Left renal cortex interstitium (tissue), 4 donors: ENCODE measurements around the gene MICU2. TPM values are rescaled to one million over a fixed set of nuclear protein-coding genes. Genes with fewer than 3 reads are reported as not detected.

Experiments
- DNase-seq, 4 donors: peaks; one replicate each; pipeline ENCODE4 v3.0.0-alpha.2; 2013; ENCODE audit warnings: low read depth in 4 of 4, low spot score in 2 of 4, missing footprints in 1 of 4
- polyA plus RNA-seq, 4 donors: library from polyadenylated mRNA; unstranded; fragments of 120-200 nt; gene quantifications; one replicate each; pipeline ENCODE4 v1.2.1, GENCODE V29; 2013; ENCODE audit not compliant: insufficient read length in 4 of 4

Gene MICU2
- polyA plus RNA-seq, 4 donors, result 83.6 to 126 (median 102) TPM

DNA sequence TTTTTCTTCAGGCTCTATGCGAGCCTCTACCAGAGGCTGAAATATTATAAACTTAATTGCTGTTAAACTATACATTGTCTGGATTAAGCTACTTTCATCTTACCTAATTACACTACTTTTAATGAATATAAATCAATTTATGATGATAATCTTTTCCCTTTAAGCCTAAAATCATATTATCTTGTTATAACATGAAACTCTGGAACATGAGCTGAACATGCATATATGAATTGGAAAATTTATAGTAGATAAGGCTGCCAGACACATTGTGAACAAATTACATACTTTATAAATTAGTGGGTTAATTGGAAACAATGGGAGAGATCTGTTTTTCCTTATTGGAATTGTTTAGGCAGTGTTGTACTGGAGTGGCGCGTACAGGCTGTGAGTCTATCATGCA, 99.6 kb downstream of the MICU2 start:
- no peak for DNase-seq

GRCh38 chr13:21501686-21502085, 102.3 kb downstream of the MICU2 start:
- no peak for DNase-seq

DNA sequence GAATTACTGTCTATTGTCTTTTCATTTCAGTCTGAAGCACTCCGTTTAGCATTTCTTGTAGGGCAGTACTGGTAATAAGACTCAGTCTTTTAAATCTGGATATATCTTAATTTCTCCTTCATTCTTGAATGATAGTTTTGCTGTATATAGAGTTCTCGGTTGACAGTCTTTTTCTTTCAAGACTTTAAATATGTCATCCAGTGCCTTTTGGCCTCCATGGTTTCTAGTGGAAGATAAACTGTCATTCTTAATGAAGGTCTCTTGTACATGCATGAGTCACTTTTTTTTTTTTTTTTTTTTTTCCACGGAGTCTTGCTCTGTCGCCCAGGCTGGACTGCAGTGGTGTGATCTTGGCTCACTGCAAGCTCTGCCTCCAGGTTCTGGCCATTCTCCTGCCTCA, 117.6 kb downstream of the MICU2 start:
- DNase-seq, result no peak

DNA sequence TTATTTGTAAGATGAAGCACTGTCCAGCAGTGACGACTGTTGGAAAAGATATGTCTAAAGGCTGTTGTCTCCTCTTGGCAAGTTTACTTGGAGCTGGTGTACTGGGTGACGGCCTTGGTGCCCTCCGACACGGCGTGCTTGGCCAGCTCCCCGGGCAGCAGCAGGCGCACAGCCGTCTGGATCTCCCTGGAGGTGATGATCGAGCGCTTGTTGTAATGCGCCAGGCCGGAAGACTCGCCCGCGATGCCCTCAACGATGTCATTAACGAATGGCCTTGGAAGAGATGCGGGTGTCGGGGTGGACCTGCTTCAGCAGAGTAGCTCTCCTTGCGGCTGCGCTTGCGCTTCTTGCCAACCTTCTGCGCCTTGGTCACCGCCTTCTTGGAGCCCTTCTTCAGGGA, 120.2 kb downstream of the MICU2 start:
- DNase-seq, result no peak

- DNase-seq, result no peak
These were observed 122.6 kb downstream of the MICU2 start for GRCh38 chr13:21481359-21481758.

DNA sequence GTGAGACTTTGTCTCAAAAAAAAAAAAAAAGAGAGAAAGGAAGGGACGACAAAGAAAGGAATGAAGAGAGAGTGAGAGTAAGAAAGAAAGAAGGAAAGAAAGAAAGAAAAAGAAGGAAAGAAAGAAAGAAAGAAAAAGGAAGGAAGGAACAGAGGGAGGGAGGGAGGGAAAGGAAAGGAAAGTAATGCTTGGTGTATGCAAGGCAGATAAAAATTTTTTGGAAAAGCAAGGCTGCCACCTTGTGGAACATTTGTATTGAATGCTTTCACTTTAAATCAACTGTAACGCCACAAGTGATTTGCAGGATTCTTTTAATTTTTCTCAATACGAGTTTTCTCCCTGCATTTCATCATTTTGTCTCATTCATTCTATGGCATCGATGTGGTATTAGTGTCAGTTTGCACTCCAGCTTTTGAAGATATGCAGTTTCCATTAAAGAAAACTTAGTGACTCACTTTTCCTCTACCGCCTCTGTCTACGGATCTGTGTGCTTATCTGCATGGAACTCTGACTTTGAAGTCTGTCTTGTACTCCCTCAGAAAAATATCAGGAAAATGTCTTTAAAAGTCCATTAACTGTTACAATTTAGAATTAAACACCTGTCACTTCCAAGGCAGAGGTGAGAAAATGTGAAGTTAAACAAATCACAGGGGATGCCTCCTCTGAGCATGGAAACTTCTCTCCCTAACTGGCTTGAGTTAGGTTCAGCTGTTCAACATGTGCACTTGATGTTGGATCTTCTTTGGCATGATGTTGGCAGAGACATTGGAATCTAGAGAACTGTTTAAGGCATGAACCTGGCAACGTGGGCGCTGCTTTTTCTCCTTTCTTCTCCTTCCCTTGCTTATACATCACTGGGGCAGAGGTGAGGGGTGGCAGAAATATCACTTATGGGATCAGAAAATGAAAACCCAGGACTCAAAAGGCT, 124.8 kb downstream of the MICU2 start:
- peak; percentile 47 to 77 (median 56) for DNase-seq

DNA sequence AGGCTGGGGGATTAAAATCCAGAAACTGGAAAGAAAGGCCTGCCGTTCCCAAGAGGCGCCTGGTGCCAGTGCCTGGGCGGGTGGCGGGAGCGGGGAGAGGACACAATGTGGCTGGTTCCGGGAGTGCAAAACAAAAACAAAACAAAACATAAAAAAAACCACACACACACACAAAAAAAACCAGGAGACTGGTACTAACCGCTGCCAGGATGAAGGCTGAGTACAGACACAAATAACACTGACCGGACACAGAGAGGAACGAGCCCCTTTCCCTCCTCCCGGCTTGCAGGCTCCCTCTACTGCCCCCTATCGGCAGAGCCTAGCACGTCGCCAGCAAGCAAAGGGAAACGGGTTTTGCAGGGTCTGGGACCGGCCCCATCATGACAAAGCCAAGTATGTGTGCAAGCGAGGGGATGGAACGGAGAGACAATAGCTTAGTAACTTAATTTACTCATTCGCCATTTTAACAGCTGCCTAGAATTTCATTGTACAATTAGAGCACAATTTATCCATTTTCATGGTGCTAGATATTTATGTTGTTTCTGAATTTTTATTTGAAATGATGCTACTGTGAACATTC, 127.0 kb downstream of the MICU2 start:
- peak; percentile 56 to 83 (median 64) for DNase-seq

- no peak for DNase-seq
These were observed 128.9 kb downstream of the MICU2 start for GRCh38 chr13:21475115-21475514.

- DNase-seq, result no peak
These were observed 133.2 kb downstream of the MICU2 start for GRCh38 chr13:21470785-21471184.

DNA sequence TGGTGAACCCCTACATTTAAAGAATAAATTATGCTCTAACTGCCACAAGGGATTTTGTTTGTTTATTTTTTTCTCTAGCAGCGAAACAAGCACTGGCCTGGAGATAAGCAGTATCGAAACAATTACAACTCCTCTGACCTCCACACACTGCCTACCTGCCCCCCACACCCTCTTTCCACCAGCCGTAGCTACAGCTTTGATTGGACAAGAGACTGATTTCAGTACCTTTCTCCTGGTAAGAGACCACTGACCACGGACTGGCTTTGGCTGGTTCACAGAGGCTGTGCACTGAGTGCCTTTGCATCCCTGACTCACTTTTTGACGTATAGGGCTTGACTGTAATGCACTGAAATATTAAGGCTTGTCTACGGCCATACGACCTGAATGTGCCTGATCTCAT, 137.4 kb downstream of the MICU2 start:
- DNase-seq, result no peak

DNA sequence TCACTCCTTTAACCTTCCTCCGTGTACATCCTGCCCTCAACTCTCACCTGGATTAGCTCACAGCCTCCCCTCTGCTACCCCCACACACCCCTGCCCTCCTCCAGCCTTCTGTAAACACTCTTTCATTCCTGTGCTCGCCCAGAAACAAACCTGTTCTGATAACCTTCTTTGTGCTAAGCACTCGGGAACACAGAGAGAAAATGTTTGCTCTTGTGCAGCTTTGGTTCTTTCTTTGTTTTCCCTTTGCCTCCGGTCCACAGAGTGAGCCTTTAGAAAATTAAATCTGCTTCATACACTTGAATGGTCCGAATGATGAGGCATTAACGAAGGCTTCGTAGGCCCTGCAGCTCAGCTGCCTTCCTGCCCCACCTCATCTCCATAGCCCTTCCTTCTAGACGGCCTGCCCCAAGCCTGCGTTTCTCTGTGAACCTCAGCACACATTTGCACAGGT, 138.2 kb downstream of the MICU2 start:
- DNase-seq, result no peak

GRCh38 chr13:21463424-21463823, 140.5 kb downstream of the MICU2 start:
- DNase-seq, result no peak

GRCh38 chr13:21461131-21461530, 142.8 kb downstream of the MICU2 start:
- DNase-seq, result no peak

DNA sequence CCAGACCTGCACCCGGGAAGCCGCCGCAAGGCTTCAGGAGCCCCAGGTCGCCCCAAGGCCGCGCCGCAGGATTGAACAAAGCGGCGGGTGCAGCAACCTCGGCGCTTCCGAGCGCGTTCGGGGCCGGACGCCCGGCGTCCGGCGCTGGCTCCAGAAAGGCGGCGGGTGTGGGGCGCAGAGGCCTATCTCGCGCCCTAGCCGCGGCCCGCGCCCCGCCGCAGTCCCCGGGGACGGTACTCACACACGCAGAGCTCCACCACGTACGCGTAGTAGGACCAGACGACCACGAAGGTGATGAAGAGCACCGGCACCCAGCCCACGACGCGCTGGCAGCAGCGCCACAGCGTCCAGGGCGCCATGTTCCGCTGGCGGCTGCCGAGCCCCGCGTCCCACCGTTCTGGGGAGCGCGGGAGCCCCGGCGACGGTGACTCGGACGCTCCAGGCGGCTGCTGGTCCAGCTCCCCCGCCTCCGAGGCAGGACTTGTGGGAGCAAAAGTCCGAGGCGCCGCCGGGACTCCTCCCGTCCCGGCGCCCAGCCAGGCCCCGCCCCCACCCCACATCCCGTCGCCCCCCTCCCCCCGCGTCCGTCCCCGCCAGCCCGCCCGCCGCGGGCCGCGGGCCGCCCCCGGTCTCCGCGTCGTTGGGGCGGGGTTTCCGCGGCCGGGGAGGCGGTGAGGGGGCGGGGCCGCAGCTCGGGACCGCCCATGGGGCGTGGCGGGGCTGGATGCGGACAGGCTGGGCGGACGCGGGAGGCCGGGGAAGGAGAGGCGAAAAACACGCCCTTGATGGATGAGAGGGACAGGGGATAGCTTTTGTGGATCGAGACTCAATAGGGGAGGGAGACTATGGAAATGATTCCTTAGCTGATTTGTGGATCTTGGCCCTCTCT, 144.9 kb downstream of the MICU2 start, which contains the start of gene ZDHHC20:
ZDHHC20 (minus strand) TSS at position 491 of the 889 bp plus-strand sequence; CDS start at position 359, 132 bp downstream.
- peak; percentile 34 to 72 (median 68) for DNase-seq

- peak in 3 of 4 donors; percentile 31 to 55 (median 52) for DNase-seq
These were observed 145.5 kb downstream of the MICU2 start for GRCh38 chr13:21458451-21458812.

GRCh38 chr13:21453387-21454081, 150.4 kb downstream of the MICU2 start:
- no peak for DNase-seq

- DNase-seq, result no peak
These were observed 153.0 kb downstream of the MICU2 start for GRCh38 chr13:21450936-21451335.

GRCh38 chr13:21446656-21447055, 157.3 kb downstream of the MICU2 start:
- no peak for DNase-seq

GRCh38 chr13:21445759-21446158, 158.2 kb downstream of the MICU2 start:
- DNase-seq, result no peak

DNA sequence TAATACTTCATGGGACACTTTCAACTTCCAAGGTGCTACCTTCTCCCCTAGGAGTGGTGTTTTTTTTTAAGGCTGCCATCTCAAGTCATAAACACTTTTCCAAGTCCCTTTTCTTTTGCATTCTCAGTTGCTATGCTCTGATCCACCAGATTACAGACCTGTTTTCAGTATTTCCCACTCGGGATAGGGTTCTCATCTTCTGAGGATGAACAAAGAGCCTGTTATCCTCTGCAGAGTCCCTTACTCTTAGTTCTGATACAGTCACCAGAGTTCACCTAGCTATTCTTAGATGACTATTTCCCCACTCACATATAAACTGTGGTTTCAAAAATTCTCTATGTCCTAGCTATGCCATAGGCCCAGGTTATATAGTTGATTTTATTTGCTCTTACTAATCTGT, 160.8 kb downstream of the MICU2 start:
- no peak for DNase-seq
